ENCODE data around the gene CYB5D1. TPM values are rescaled to one million over a fixed set of nuclear protein-coding genes. Genes with fewer than 3 reads are reported as not detected.

CYB5D1 gene
- polyA plus RNA-seq, 5 donors: 18.7 to 22.7 (median 19.6) TPM

Other genes starting within 250 kb of the CYB5D1 start
- gene FXR2, start 243.1 kb upstream of the CYB5D1 start, polyA plus RNA-seq (ENCODE audit: insufficient read depth in 1 of 5, insufficient read length in 5 of 5, low replicate concordance in 1 of 5): 10 to 100 TPM; 33.0 to 43.8 (median 38.6) TPM
- gene SAT2, start 230.2 kb upstream of the CYB5D1 start, polyA plus RNA-seq (ENCODE audit: insufficient read depth in 1 of 5, insufficient read length in 5 of 5, low replicate concordance in 1 of 5): 10 to 100 TPM; 70.6 to 93.8 (median 86.2) TPM
- gene SHBG, start 227.9 kb upstream of the CYB5D1 start, polyA plus RNA-seq (ENCODE audit: insufficient read depth in 1 of 5, insufficient read length in 5 of 5, low replicate concordance in 1 of 5): 1 to 10 TPM; 1.1 to 2.0 (median 1.2) TPM
- 10 to 100 TPM; 20.5 to 31.5 (median 25.5) TPM for gene ATP1B2, start 207.1 kb upstream of the CYB5D1 start, polyA plus RNA-seq (ENCODE audit: insufficient read depth in 1 of 5, insufficient read length in 5 of 5, low replicate concordance in 1 of 5)
- 10 to 100 TPM; 68.9 to 88.2 (median 78.4) TPM for gene TP53, start 170.5 kb upstream of the CYB5D1 start, polyA plus RNA-seq (ENCODE audit: insufficient read depth in 1 of 5, insufficient read length in 5 of 5, low replicate concordance in 1 of 5)
- 10 to 100 TPM; 10.3 to 17.5 (median 13.3) TPM for gene WRAP53, start 169.5 kb upstream of the CYB5D1 start, polyA plus RNA-seq (ENCODE audit: insufficient read depth in 1 of 5, insufficient read length in 5 of 5, low replicate concordance in 1 of 5)
- 10 to 100 TPM; 28.2 to 37.8 (median 32.1) TPM for gene EFNB3, start 152.8 kb upstream of the CYB5D1 start, polyA plus RNA-seq (ENCODE audit: insufficient read depth in 1 of 5, insufficient read length in 5 of 5, low replicate concordance in 1 of 5)
- 1 to 10 TPM; 1.1 to 3.8 (median 2.1) TPM for gene DNAH2, start 140.3 kb upstream of the CYB5D1 start, polyA plus RNA-seq (ENCODE audit: insufficient read depth in 1 of 5, insufficient read length in 5 of 5, low replicate concordance in 1 of 5)
- gene KDM6B, start 23.8 kb upstream of the CYB5D1 start, polyA plus RNA-seq (ENCODE audit: insufficient read depth in 1 of 5, insufficient read length in 5 of 5, low replicate concordance in 1 of 5): 10 to 100 TPM; 15.1 to 28.6 (median 25.7) TPM
- 10 to 100 TPM; 12.5 to 23.6 (median 16.0) TPM for gene TMEM88, start 2.9 kb upstream of the CYB5D1 start, polyA plus RNA-seq (ENCODE audit: insufficient read depth in 1 of 5, insufficient read length in 5 of 5, low replicate concordance in 1 of 5)
- 100 to 1,000 TPM in 1 of 5 donors, 10 to 100 TPM in 4; 58.2 to 121 (median 71.0) TPM for gene NAA38, start 444 bp upstream of the CYB5D1 start, polyA plus RNA-seq (ENCODE audit: insufficient read depth in 1 of 5, insufficient read length in 5 of 5, low replicate concordance in 1 of 5)
- gene CHD3, start 30.8 kb downstream of the CYB5D1 start, polyA plus RNA-seq (ENCODE audit: insufficient read depth in 1 of 5, insufficient read length in 5 of 5, low replicate concordance in 1 of 5): 100 to 1,000 TPM; 177 to 239 (median 196) TPM
- gene RNF227, start 58.3 kb downstream of the CYB5D1 start, polyA plus RNA-seq (ENCODE audit: insufficient read depth in 1 of 5, insufficient read length in 5 of 5, low replicate concordance in 1 of 5): 1 to 10 TPM; 2.2 to 3.4 (median 3.0) TPM
- 10 to 100 TPM in 3 of 5 donors, 1 to 10 TPM in 2; 8.7 to 12.1 (median 10.3) TPM for gene KCNAB3, start 71.9 kb downstream of the CYB5D1 start, polyA plus RNA-seq (ENCODE audit: insufficient read depth in 1 of 5, insufficient read length in 5 of 5, low replicate concordance in 1 of 5)
- gene TRAPPC1, start 73.9 kb downstream of the CYB5D1 start, polyA plus RNA-seq (ENCODE audit: insufficient read depth in 1 of 5, insufficient read length in 5 of 5, low replicate concordance in 1 of 5): 100 to 1,000 TPM; 111 to 164 (median 138) TPM
- 10 to 100 TPM; 67.3 to 82.5 (median 74.7) TPM for gene CNTROB, start 74.2 kb downstream of the CYB5D1 start, polyA plus RNA-seq (ENCODE audit: insufficient read depth in 1 of 5, insufficient read length in 5 of 5, low replicate concordance in 1 of 5)
- gene GUCY2D, start 144.6 kb downstream of the CYB5D1 start, polyA plus RNA-seq (ENCODE audit: insufficient read depth in 1 of 5, insufficient read length in 5 of 5, low replicate concordance in 1 of 5): under 1 TPM in 3 of 5 donors, not detected in 2; 0.12 to 0.33 (median 0.27) TPM
- under 1 TPM; 0.20 to 0.51 (median 0.45) TPM for gene ALOX15B, start 181.1 kb downstream of the CYB5D1 start, polyA plus RNA-seq (ENCODE audit: insufficient read depth in 1 of 5, insufficient read length in 5 of 5, low replicate concordance in 1 of 5)
- under 1 TPM in 1 of 5 donors, not detected in 4; 0.06 TPM for gene ALOX12B, start 229.7 kb downstream of the CYB5D1 start, polyA plus RNA-seq (ENCODE audit: insufficient read depth in 1 of 5, insufficient read length in 5 of 5, low replicate concordance in 1 of 5)

Data from right lung (tissue), 5 donors.